Neural cell (in vitro differentiated cells): Measurements from ENCODE around the gene XPNPEP3. TPM values are rescaled to one million over a fixed set of nuclear protein-coding genes. Genes with fewer than 3 reads are reported as not detected.

Experiments
- H2AFZ ChIP-seq: fragments of 200-600, 300-800 bp; sonication (generic), shearing (Covaris generic); 2 replicates; pipeline ENCODE4 v1.6.0; 2014; ENCODE audit warnings: low read depth, mild to moderate bottlenecking, antibody characterized with exemption, low read length, moderate library complexity
- H3F3A ChIP-seq: fragments of 200-600 bp; shearing (Covaris generic); 2 replicates; pipeline ENCODE4 v1.6.1; 2016; ENCODE audit warnings: mild to moderate bottlenecking, moderate library complexity, mixed read lengths, antibody characterized with exemption, low read length; ENCODE audit not compliant: insufficient read depth, poor library complexity, severe bottlenecking
- H3K27ac ChIP-seq: fragments of 200-600, 300-800 bp; sonication (generic), shearing (Covaris generic); 2 replicates; pipeline ENCODE4 v1.5.1; 2014; ENCODE audit warnings: mild to moderate bottlenecking, low read length, moderate library complexity
- H3K27me3 ChIP-seq: fragments of 300-800, 200-600 bp; sonication (generic), shearing (Covaris generic); 2 replicates; pipeline ENCODE4 v1.6.0; 2014; ENCODE audit warnings: mild to moderate bottlenecking, low read depth, low read length, moderate library complexity; ENCODE audit not compliant: insufficient read depth
- H3K36me3 ChIP-seq: fragments of 300-800, 200-600 bp; sonication (generic), shearing (Covaris generic); 2 replicates; pipeline ENCODE4 v1.5.1; 2014; ENCODE audit warnings: mild to moderate bottlenecking, antibody characterized with exemption, low read length, moderate library complexity; ENCODE audit not compliant: insufficient read depth
- H3K4me2 ChIP-seq: fragments of 300-800, 200-600 bp; sonication (generic), shearing (Covaris generic); 2 replicates; pipeline ENCODE4 v1.6.0; 2014; ENCODE audit warnings: mild to moderate bottlenecking, low read length
- H3K4me3 ChIP-seq: fragments of 300-800, 200-600 bp; sonication (generic), shearing (Covaris generic); 2 replicates; pipeline ENCODE4 v1.5.1; 2014; ENCODE audit warnings: mild to moderate bottlenecking, low read length, moderate library complexity
- H3K79me2 ChIP-seq: fragments of 200-600 bp; shearing (Covaris generic); replicated peaks from 2 replicates; pipeline ENCODE4 v1.6.0; 2014; ENCODE audit warnings: mild to moderate bottlenecking, low read length, moderate library complexity; ENCODE audit not compliant: insufficient read depth
- H3K9ac ChIP-seq: fragments of 300-800, 200-600 bp; sonication (generic), shearing (Covaris generic); 2 replicates; pipeline ENCODE4 v1.6.1; 2016; ENCODE audit warnings: mild to moderate bottlenecking, low read length, mixed read lengths
- H3K9me2 ChIP-seq: fragments of 200-600 bp; shearing (Covaris generic); 2 replicates; pipeline ENCODE4 v1.6.1; 2016; ENCODE audit warnings: mild to moderate bottlenecking, low read length, mixed read lengths; ENCODE audit not compliant: insufficient read depth
- H3K9me3 ChIP-seq: fragments of 200-600, 300-800 bp; sonication (generic), shearing (Covaris generic); 2 replicates; pipeline ENCODE4 v1.6.1; 2016; ENCODE audit warnings: mild to moderate bottlenecking, mixed run types, low read length, moderate library complexity, mixed read lengths
- H4K20me1 ChIP-seq: fragments of 200-600 bp; shearing (Covaris generic); 2 replicates; pipeline ENCODE4 v1.6.1; 2016; ENCODE audit warnings: mild to moderate bottlenecking, mixed run types; ENCODE audit not compliant: insufficient read depth
- CTCF ChIP-seq: fragments of 450-650 bp; IDR thresholded peaks from 2 replicates; pipeline ENCODE4 v1.5.1; 2014; ENCODE audit warnings: antibody characterized with exemption, mild to moderate bottlenecking, moderate library complexity; ENCODE audit not compliant: poor library complexity, severe bottlenecking
- EZH2 ChIP-seq: fragments of 200-600, 300-800 bp; shearing (Covaris generic), sonication (generic); IDR thresholded peaks from 2 replicates; pipeline ENCODE4 v1.6.1; 2014; ENCODE audit warnings: antibody characterized with exemption, low read length, borderline replicate concordance, mild to moderate bottlenecking; ENCODE audit not compliant: insufficient read depth, poor library complexity, severe bottlenecking
- MXI1 ChIP-seq: fragments of 450-650 bp; conservative IDR thresholded peaks from 2 replicates; pipeline ENCODE4 v1.6.1; 2014; ENCODE audit warnings: antibody characterized with exemption, mild to moderate bottlenecking; ENCODE audit not compliant: poor library complexity, severe bottlenecking
- POLR2AphosphoS5 ChIP-seq: IDR thresholded peaks from 2 replicates; pipeline ENCODE4 v1.6.1; 2012
- RAD21 ChIP-seq: fragments of 450-650 bp; conservative IDR thresholded peaks from 2 replicates; pipeline ENCODE4 v1.6.1; 2014; ENCODE audit warnings: antibody characterized with exemption, mild to moderate bottlenecking, moderate library complexity
- REST ChIP-seq: IDR thresholded peaks from 2 replicates; pipeline ENCODE4 v1.6.1; 2012; ENCODE audit warnings: borderline replicate concordance
- SMC3 ChIP-seq: fragments of 450-650 bp; conservative IDR thresholded peaks from 2 replicates; pipeline ENCODE4 v1.6.1; 2014; ENCODE audit warnings: antibody characterized with exemption, mild to moderate bottlenecking, moderate library complexity; ENCODE audit not compliant: poor library complexity
- TAF1 ChIP-seq: IDR thresholded peaks from 2 replicates; pipeline ENCODE4 v1.6.1; 2012; ENCODE audit warnings: low read depth
- polyA plus RNA-seq: library from polyadenylated mRNA; depleted of rRNA; stranded (reverse); fragments of >200 nt; gene quantifications from 2 replicates; pipeline ENCODE4 v1.2.3, GENCODE V29; 2014

The XPNPEP3 gene
- polyA plus RNA-seq, 1 donor from 2014 or later, result 5.2 TPM

- Histone ChIP-seq H3K9ac (no peak overlapping the region), H3K9me2 (no peaks in the 10 kb centered on the region), H3K4me2 (no peak overlapping the region), H3F3A (no peaks in the 10 kb centered on the region), H3K27ac (no peak overlapping the region), H4K20me1 (no peaks in the 10 kb centered on the region), H3K4me3 (no peak overlapping the region), H3K9me3 (no peaks in the 10 kb centered on the region), H2AFZ (peak overlapping the region; percentile 34), H3K36me3 (no peaks in the 10 kb centered on the region), H3K79me2 (no peaks in the 10 kb centered on the region), H3K27me3 (no peaks in the 10 kb centered on the region)
- TF ChIP-seq RAD21 (peak; percentile 85), SMC3 (peak; percentile 82), CTCF (peak; percentile 82), MXI1 (no peak), POLR2AphosphoS5 (no peak)
These were observed 65.7 kb downstream of the XPNPEP3 start for GRCh38 chr22:40922484-40923303.

GRCh38 chr22:40928657-40929056 is 71.7 kb downstream of the XPNPEP3 start:
- no peaks in the 10 kb centered on the region for H3F3A ChIP-seq
- H3K36me3 ChIP-seq, result no peaks in the 10 kb centered on the region
- H3K4me2 ChIP-seq, result no peak overlapping the region
- no peaks in the 10 kb centered on the region for H3K9me3 ChIP-seq
- no peaks in the 10 kb centered on the region for H3K9me2 ChIP-seq
- H4K20me1 ChIP-seq, result no peaks in the 10 kb centered on the region
- no peak for TF ChIP-seq SMC3
- TF ChIP-seq EZH2, result no peak
- no peak for TF ChIP-seq POLR2AphosphoS5
- no peaks in the 10 kb centered on the region for H3K27me3 ChIP-seq
- H3K9ac ChIP-seq, result no peak overlapping the region
- H3K4me3 ChIP-seq, result no peak overlapping the region
- H3K27ac ChIP-seq, result no peak overlapping the region
- no peak overlapping the region for H2AFZ ChIP-seq
- no peaks in the 10 kb centered on the region for H3K79me2 ChIP-seq

GRCh38 chr22:40932396-40932795 is 75.4 kb downstream of the XPNPEP3 start:
- Histone ChIP-seq H3K4me3 (no peak overlapping the region), H3K27me3 (no peaks in the 10 kb centered on the region), H3F3A (no peaks in the 10 kb centered on the region), H3K9me2 (no peaks in the 10 kb centered on the region), H2AFZ (no peak overlapping the region), H4K20me1 (no peaks in the 10 kb centered on the region), H3K9ac (no peak overlapping the region), H3K79me2 (no peaks in the 10 kb centered on the region), H3K36me3 (no peaks in the 10 kb centered on the region), H3K27ac (no peak overlapping the region), H3K4me2 (no peak overlapping the region), H3K9me3 (no peaks in the 10 kb centered on the region)
- TF ChIP-seq SMC3 (no peak), TAF1 (no peak), REST (no peak)
